OCI-LY7 (cell line): ENCODE results near the gene ANGPT4. TPM values are rescaled to one million over a fixed set of nuclear protein-coding genes. Genes with fewer than 3 reads are reported as not detected.

ENCODE experiments used
- BruUV-seq: library from RNA; stranded (reverse); fragments of 400-500 nt; replicated peaks from 2 replicates; lab custom pipeline; 2021; lab: Mats Ljungman, UMichigan
- CTCF ChIA-PET: fragments of 300-600 bp; sonication (Branson Sonifier 250); formaldehyde crosslinking; loops from one replicate; lab custom pipeline; 2022; ENCODE audit warnings: antibody characterized with exemption; ENCODE audit not compliant: unreplicated experiment; lab: Charles Lee
- POLR2A ChIA-PET: fragments of 300-600 bp; sonication (Branson Sonifier 250); formaldehyde crosslinking; loops from one replicate; lab custom pipeline; 2022; ENCODE audit warnings: antibody characterized with exemption; lab: Charles Lee
- DNase-seq: peaks from one replicate; pipeline ENCODE4 v3.0.0-alpha.2; 2015; ENCODE audit warnings: low spot score
- H2AFZ ChIP-seq: fragments of 200-600 bp; sonication (generic), shearing (Covaris generic); 2 replicates; pipeline ENCODE4 v1.6.1; 2014; ENCODE audit warnings: mild to moderate bottlenecking, antibody characterized with exemption, low read length, moderate library complexity
- H3K27ac ChIP-seq: fragments of 200-600 bp; sonication (generic); 2 replicates; pipeline ENCODE4 v1.5.1; 2014; ENCODE audit warnings: mixed run types, low read depth, mild to moderate bottlenecking, moderate library complexity, low read length, inconsistent platforms; ENCODE audit not compliant: poor library complexity, severe bottlenecking
- H3K36me3 ChIP-seq: fragments of 200-600 bp; sonication (generic); 2 replicates; pipeline ENCODE4 v1.6.1; 2014; ENCODE audit warnings: mild to moderate bottlenecking, antibody characterized with exemption, low read length, moderate library complexity, mixed read lengths; ENCODE audit not compliant: insufficient read depth
- H3K4me1 ChIP-seq: fragments of 200-600 bp; sonication (generic); 2 replicates; pipeline ENCODE4 v1.5.1; 2014; ENCODE audit warnings: mild to moderate bottlenecking, low read length; ENCODE audit not compliant: insufficient read depth, poor library complexity, severe bottlenecking
- H3K4me2 ChIP-seq: fragments of 200-600 bp; sonication (generic); 2 replicates; pipeline ENCODE4 v1.6.1; 2014; ENCODE audit warnings: mild to moderate bottlenecking, low read length
- H3K4me3 ChIP-seq: fragments of 200-600 bp; sonication (generic); 2 replicates; pipeline ENCODE4 v1.5.1; 2014; ENCODE audit warnings: mild to moderate bottlenecking, low read depth, low read length; ENCODE audit not compliant: poor library complexity, severe bottlenecking
- H3K79me2 ChIP-seq: fragments of 200-600 bp; sonication (generic); 2 replicates; pipeline ENCODE4 v1.6.1; 2016; ENCODE audit warnings: low read depth, mild to moderate bottlenecking, low read length, moderate library complexity, mixed read lengths; ENCODE audit not compliant: insufficient read depth
- H3K9me2 ChIP-seq: fragments of 200-600 bp; sonication (generic); 2 replicates; pipeline ENCODE4 v1.6.1; 2016; ENCODE audit warnings: mild to moderate bottlenecking, low read length, mixed read lengths; ENCODE audit not compliant: insufficient read depth
- H3K9me3 ChIP-seq: fragments of 200-600 bp; sonication (generic); 2 replicates; pipeline ENCODE4 v1.6.1; 2014; ENCODE audit warnings: mild to moderate bottlenecking, mixed run types, low read length, mixed read lengths
- H4K20me1 ChIP-seq: fragments of 200-600 bp; sonication (generic); 2 replicates; pipeline ENCODE4 v1.6.1; 2014; ENCODE audit warnings: mild to moderate bottlenecking, antibody characterized with exemption, low read length, moderate library complexity, mixed read lengths; ENCODE audit not compliant: insufficient read depth
- EZH2phosphoT487 ChIP-seq: fragments of 200-600 bp; sonication (generic); IDR thresholded peaks from 2 replicates; pipeline ENCODE4 v1.6.1; 2018; ENCODE audit warnings: low read depth, borderline replicate concordance, mild to moderate bottlenecking, mixed run types, antibody characterized with exemption, low read length, moderate library complexity, mixed read lengths
- intact Hi-C: fragments of 100-400 bp; cut with micrococcal nuclease; formaldehyde crosslinking; loops from one replicate; pipeline ENCODE4 v1.10.0; 2022; ENCODE audit not compliant: unreplicated experiment
- total RNA-seq, 2 experiments: library from RNA; depleted of rRNA in 1 of 2; stranded (reverse); fragments of >200 nt in 1 of 2; shearing (Covaris generic) in 1 of 2; gene quantifications; 2 replicates each; pipeline ENCODE4 v1.2.3, GENCODE V29; 2014 to 2022
- TF ChIP-seq, protein P1 (sequence below): fragments of 200-600 bp; sonication (generic); conservative IDR thresholded peaks from 2 replicates; pipeline ENCODE4 v1.5.1; 2014; ENCODE audit warnings: mild to moderate bottlenecking, antibody characterized with exemption, low read length, moderate library complexity, mixed read lengths

Gene ANGPT4
- total RNA-seq, 2 experiments from 2014 or later: not detected

DNA sequence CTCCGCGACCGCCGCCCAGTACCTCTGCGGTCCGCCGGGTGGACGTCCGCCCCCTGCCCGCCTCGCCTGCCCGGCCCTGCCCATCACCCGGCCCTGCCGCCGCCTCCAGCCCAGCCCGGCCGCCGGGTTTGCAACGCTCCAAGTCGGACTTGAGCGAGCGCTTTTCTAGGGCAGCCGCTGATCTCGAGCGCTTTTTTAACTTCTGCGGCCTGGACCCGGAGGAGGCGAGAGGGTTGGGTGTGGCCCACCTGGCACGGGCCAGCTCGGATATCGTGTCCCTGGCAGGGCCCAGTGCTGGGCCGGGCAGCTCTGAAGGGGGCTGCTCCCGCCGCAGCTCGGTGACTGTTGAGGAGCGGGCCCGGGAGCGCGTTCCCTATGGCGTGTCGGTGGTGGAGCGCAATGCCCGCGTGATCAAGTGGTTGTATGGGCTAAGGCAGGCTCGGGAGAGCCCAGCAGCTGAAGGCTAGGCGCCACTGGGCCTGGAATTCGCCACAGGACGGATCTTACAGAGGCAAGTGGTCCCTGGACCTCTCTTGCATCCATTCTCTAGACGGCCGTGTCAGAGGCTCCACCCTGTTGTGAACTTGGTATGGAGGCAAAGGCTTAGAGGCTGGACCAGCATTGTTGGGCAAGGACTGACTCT is 70.8 kb downstream of the ANGPT4 start:
- Histone ChIP-seq H3K4me1 (peaks cover 67% of the 10 kb centered on the region), H2AFZ (no peak overlapping the region), H3K9me2 (no peaks in the 10 kb centered on the region), H4K20me1 (no peaks in the 10 kb centered on the region), H3K4me3 (peak overlapping the region; percentile 77), H3K9me3 (no peaks in the 10 kb centered on the region), H3K79me2 (peaks cover 28% of the 10 kb centered on the region; the same call in 1 of the 2 replicates), H3K27ac (peak overlapping the region; percentile 80), H3K36me3 (peaks cover 4% of the 10 kb centered on the region), H3K4me2 (peak overlapping the region; percentile 81)
- no peak for TF ChIP-seq EZH2phosphoT487
- TF ChIP-seq, protein P1, sequence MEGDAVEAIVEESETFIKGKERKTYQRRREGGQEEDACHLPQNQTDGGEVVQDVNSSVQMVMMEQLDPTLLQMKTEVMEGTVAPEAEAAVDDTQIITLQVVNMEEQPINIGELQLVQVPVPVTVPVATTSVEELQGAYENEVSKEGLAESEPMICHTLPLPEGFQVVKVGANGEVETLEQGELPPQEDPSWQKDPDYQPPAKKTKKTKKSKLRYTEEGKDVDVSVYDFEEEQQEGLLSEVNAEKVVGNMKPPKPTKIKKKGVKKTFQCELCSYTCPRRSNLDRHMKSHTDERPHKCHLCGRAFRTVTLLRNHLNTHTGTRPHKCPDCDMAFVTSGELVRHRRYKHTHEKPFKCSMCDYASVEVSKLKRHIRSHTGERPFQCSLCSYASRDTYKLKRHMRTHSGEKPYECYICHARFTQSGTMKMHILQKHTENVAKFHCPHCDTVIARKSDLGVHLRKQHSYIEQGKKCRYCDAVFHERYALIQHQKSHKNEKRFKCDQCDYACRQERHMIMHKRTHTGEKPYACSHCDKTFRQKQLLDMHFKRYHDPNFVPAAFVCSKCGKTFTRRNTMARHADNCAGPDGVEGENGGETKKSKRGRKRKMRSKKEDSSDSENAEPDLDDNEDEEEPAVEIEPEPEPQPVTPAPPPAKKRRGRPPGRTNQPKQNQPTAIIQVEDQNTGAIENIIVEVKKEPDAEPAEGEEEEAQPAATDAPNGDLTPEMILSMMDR: no peak
- DNase-seq: no peak
- CTCF ChIA-PET: no interaction called here
- intact Hi-C loops: no loop called here
- POLR2A ChIA-PET: interaction anchor here (1.0 to 3.8 kb wide), 2 partner anchors 12 to 49 kb away, joined by 3 to 31 read pairs; partner anchors contain the start of gene FAM110A
- BruUV-seq: TSS peak; percentile 77

DNA sequence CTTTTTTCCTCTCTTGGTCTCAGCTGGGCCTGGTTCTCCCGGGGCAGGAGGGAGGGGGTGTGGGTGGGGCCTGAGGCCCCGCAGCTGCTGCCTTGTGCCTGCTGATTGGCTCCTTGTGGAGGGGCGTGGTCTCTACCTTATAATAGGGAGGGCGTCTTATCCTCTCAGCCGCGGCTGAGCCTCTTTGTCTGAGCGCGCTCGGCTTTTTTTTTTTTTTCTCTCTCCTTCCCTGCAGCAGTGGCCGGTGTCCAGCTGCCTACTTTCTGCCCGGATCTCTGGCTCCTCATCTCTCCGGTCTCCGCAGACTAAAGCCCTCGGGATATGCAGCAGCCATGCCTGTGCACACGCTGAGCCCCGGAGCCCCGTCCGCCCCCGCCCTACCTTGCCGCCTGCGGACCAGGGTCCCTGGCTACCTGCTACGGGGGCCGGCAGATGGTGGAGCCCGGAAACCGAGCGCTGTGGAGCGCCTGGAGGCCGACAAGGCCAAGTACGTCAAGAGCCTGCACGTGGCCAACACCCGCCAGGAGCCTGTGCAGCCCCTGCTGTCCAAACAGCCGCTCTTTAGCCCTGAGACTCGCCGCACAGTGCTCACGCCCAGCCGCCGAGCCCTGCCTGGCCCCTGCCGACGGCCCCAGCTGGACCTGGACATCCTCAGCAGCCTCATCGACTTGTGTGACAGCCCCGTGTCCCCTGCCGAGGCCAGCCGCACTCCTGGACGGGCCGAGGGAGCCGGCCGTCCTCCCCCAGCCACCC is 71.5 kb downstream of the ANGPT4 start:
- Histone ChIP-seq H3K9me3 (no peaks in the 10 kb centered on the region), H3K4me2 (peak overlapping the region; percentile 81), H3K27ac (peak overlapping the region; percentile 80), H3K9me2 (no peaks in the 10 kb centered on the region), H3K36me3 (peaks cover 4% of the 10 kb centered on the region), H3K4me3 (peak overlapping the region; percentile 77), H3K79me2 (peaks cover 28% of the 10 kb centered on the region; the same call in 1 of the 2 replicates), H4K20me1 (no peaks in the 10 kb centered on the region), H2AFZ (no peak overlapping the region), H3K4me1 (peaks cover 65% of the 10 kb centered on the region)
- ChIA-PET POLR2A (interaction anchor here (0.6 to 3.8 kb wide), 5 partner anchors 12 to 1814 kb away, joined by 3 to 31 read pairs (median 4); partner anchors contain the start of gene FAM110A), CTCF (interaction anchor here (2.0 kb wide), 1 partner anchor 11 kb away, joined by 7 read pairs; the partner anchor contains the start of gene FAM110A)
- peak; percentile 95 for DNase-seq
- TF ChIP-seq, protein P1: no peak
- TF ChIP-seq EZH2phosphoT487: no peak
- intact Hi-C loops: loop anchor here (1.0 to 5.0 kb wide), 2 partner anchors 11 to 1808 kb away; partner anchors contain the start of genes FAM110A and NOP56
- BruUV-seq: no TSS peak
